ENCODE results near the gene TVP23B. TPM values are rescaled to one million over a fixed set of nuclear protein-coding genes. Genes with fewer than 3 reads are reported as not detected.
A peak's percentile ranks its signal among the peaks of the same experiment; 100 is the strongest.

TVP23B gene
- total RNA-seq, 4 donors from 2014 or later, result 23.5 to 58.6 (median 32.2) TPM

DNA sequence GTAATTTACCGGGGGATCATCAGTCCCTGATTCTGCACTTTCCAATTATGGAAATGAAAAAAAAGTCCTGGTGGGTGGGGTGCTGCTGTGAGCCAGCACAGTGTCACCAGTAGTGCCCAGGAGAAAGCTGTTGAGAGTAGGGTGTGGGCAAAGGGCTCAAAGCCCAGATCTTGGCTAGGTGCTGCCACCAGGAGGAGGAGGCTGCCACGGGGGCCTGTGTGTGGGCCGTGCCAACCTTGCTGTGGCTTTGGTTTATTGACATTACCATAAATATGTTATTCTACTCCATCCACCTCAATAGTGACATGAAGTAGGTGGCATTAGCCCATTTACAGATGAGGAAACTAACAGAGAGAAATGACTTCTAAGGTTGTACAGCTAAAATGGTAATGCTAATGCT lies 70.2 kb downstream of the TVP23B start:
- no peak overlapping the region for H3K4me3 ChIP-seq
- no peak overlapping the region for H3K27ac ChIP-seq
- no peaks in the 10 kb centered on the region for H3K36me3 ChIP-seq
- ATAC-seq, result no peak
- H3K27me3 ChIP-seq, result no peaks in the 10 kb centered on the region
- TF ChIP-seq POLR2AphosphoS5 (IDR thresholded peaks at IDR 0.05) (no peak), EP300 (IDR thresholded peaks at IDR 0.05) (no peak), POLR2A (IDR thresholded peaks at IDR 0.05) (no peak)
- TF ChIP-seq, protein P1, sequence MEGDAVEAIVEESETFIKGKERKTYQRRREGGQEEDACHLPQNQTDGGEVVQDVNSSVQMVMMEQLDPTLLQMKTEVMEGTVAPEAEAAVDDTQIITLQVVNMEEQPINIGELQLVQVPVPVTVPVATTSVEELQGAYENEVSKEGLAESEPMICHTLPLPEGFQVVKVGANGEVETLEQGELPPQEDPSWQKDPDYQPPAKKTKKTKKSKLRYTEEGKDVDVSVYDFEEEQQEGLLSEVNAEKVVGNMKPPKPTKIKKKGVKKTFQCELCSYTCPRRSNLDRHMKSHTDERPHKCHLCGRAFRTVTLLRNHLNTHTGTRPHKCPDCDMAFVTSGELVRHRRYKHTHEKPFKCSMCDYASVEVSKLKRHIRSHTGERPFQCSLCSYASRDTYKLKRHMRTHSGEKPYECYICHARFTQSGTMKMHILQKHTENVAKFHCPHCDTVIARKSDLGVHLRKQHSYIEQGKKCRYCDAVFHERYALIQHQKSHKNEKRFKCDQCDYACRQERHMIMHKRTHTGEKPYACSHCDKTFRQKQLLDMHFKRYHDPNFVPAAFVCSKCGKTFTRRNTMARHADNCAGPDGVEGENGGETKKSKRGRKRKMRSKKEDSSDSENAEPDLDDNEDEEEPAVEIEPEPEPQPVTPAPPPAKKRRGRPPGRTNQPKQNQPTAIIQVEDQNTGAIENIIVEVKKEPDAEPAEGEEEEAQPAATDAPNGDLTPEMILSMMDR (IDR thresholded peaks at IDR 0.05), result no peak
- WGBS, 2 donors (ENCODE audit: low coverage in 1 of 2), result 70% methylated on average over 2 of the region's 3 CpGs; no CpG with 5 or more reads in 1 of the 2 donors
- H3K9me3 ChIP-seq, result no peaks in the 10 kb centered on the region
- H3K4me1 ChIP-seq, result peaks cover 3 to 10% (median 3%) of the 10 kb centered on the region in 3 donors

DNA sequence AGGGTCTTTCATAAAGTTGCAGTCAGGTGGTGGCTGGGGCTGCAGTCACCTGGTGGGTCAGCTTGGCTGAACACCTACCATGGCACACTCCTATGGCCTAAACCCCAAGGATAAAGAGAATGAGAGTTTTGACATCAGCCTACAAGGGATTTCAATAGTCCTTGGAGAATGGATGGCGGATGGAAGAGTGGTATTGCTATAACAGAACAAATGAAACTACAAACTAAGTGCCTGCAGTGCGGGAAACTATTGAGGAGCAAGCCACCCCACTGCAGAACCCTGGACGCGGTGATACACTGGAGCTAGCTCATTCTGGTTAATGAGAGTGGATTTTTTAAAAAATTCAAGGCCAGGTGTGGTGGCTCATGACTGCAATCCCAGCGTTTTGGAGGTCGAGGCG lies 74.0 kb downstream of the TVP23B start:
- no peak overlapping the region for H3K4me3 ChIP-seq
- TF ChIP-seq, protein P1 (IDR thresholded peaks at IDR 0.05), result no peak
- no peak for TF ChIP-seq POLR2A (IDR thresholded peaks at IDR 0.05)
- TF ChIP-seq POLR2AphosphoS5 (IDR thresholded peaks at IDR 0.05), result no peak
- no peak for TF ChIP-seq EP300 (IDR thresholded peaks at IDR 0.05)
- H3K36me3 ChIP-seq, result no peaks in the 10 kb centered on the region
- WGBS, 2 donors (ENCODE audit: low coverage in 1 of 2), result 80 to 82% methylated on average over 6 to 7 of the region's 7 CpGs
- peak overlapping the region in 1 of 4 donors; percentile 95 for H3K27ac ChIP-seq
- H3K4me1 ChIP-seq, result peaks cover 3 to 38% (median 6%) of the 10 kb centered on the region in 3 donors
- no peaks in the 10 kb centered on the region for H3K9me3 ChIP-seq
- H3K27me3 ChIP-seq, result no peaks in the 10 kb centered on the region
- ATAC-seq, result no peak

DNA sequence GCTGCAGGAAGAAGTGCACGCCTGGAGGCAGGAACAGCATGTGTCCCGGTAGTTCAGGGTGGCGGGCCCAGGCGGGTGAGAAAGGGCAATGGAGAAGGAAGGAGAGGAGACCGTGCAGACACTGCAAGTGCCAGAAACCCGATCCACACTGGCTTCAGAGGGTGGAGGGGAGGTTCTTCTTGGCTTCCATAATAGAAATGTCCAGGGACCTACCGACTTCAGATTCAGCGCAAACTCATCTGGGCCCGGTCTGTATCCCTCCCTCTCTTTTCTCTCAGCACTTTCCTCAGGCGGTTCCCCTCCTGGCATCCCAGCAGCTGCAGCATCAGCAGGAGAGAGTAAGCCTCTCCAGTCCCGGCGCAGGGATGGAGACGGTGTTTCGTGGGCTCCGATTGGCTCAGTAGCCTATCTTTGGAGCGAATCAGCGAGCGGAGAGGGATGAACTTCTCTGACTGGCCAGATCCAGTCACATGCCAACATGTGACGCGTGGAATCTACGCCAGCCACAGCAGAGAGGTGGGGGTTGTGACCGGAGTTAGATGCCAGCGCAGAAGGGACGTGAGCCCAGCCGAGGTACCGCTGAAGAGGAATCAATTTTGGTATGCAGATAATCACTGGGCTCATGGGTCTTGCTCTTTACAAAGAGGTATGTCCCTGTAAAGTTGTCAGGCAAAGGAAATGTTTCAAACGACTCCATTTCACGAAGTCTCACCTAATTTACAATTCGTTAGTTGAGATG lies 75.0 kb downstream of the TVP23B start:
- Histone ChIP-seq H3K27me3 (no peaks in the 10 kb centered on the region), H3K36me3 (no peaks in the 10 kb centered on the region), H3K27ac (peak overlapping the region; percentile 88 to 100 (median 92)), H3K4me3 (peak overlapping the region; percentile 50 to 52), H3K4me1 (peaks cover 3 to 43% (median 6%) of the 10 kb centered on the region in 3 donors), H3K9me3 (no peaks in the 10 kb centered on the region)
- WGBS, 2 donors (ENCODE audit: low coverage in 1 of 2), result 1% methylated on average over 14 to 18 of the region's 29 CpGs
- peak; percentile 96 for ATAC-seq
- TF ChIP-seq POLR2AphosphoS5 (IDR thresholded peaks at IDR 0.05) (peak; percentile 85), POLR2A (IDR thresholded peaks at IDR 0.05) (peak; percentile 42 to 76), EP300 (IDR thresholded peaks at IDR 0.05) (no peak)
- TF ChIP-seq, protein P1 (IDR thresholded peaks at IDR 0.05), result no peak

Other genes starting within 250 kb of the TVP23B start
- not detected for gene TBC1D28, start 136.8 kb upstream of the TVP23B start, total RNA-seq
- 10 to 100 TPM in 1 of 4 donors, 1 to 10 TPM in 3; 4.7 to 12.0 (median 6.8) TPM for gene FOXO3B, start 98.9 kb upstream of the TVP23B start, total RNA-seq
- gene FBXW10, start 37.1 kb upstream of the TVP23B start, total RNA-seq, result under 1 TPM in 1 of 4 donors, not detected in 3; 0.16 TPM
- 10 to 100 TPM; 20.9 to 27.6 (median 23.4) TPM for gene PRPSAP2, start 76.9 kb downstream of the TVP23B start, total RNA-seq
- not detected for gene SLC5A10, start 171.0 kb downstream of the TVP23B start, total RNA-seq
- gene FAM83G, start 223.6 kb downstream of the TVP23B start, total RNA-seq, result 10 to 100 TPM in 3 of 4 donors, 1 to 10 TPM in 1; 6.7 to 17.9 (median 11.7) TPM

Data from gastroesophageal sphincter (tissue), 4 donors.